HFF-Myc (cell line): ENCODE measurements around the gene CCND2.

Source experiments
- DNase-seq: peaks from one replicate; pipeline ENCODE4 v3.0.0-alpha.2; 2011; ENCODE audit warnings: low read depth; ENCODE audit errors: extremely low read depth
- H3K4me3 ChIP-seq: replicated peaks from 2 replicates; pipeline ENCODE4 v1.5.1; 2011; ENCODE audit warnings: low read depth, mild to moderate bottlenecking, control low read depth, low read length
- TF ChIP-seq, protein P1 (sequence below): IDR thresholded peaks from 2 replicates; pipeline ENCODE4 v1.5.1; 2012; ENCODE audit warnings: mild to moderate bottlenecking, low read depth, low read length, control low read depth; ENCODE audit errors: missing control alignments

The CCND2 gene

DNA sequence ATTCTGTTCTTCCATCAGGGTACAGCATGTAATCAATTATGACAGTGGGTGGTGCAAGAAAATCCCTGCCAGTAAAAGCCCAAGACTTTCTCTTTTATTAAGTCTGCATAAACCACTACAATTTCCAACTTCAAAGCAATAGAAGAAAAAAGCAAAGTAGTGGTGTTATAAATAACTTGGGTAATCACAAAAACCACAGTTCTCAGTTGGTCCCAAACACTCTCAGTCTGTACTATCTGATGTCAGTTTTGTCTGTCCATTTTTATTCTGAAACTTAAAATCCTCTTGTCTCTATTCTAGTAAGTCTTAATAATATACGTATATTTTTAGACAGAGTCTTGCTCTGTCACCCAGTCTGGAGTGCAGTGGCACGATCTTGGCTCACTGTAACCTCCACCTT is 38.7 kb downstream of the CCND2 start:
- TF ChIP-seq, protein P1, sequence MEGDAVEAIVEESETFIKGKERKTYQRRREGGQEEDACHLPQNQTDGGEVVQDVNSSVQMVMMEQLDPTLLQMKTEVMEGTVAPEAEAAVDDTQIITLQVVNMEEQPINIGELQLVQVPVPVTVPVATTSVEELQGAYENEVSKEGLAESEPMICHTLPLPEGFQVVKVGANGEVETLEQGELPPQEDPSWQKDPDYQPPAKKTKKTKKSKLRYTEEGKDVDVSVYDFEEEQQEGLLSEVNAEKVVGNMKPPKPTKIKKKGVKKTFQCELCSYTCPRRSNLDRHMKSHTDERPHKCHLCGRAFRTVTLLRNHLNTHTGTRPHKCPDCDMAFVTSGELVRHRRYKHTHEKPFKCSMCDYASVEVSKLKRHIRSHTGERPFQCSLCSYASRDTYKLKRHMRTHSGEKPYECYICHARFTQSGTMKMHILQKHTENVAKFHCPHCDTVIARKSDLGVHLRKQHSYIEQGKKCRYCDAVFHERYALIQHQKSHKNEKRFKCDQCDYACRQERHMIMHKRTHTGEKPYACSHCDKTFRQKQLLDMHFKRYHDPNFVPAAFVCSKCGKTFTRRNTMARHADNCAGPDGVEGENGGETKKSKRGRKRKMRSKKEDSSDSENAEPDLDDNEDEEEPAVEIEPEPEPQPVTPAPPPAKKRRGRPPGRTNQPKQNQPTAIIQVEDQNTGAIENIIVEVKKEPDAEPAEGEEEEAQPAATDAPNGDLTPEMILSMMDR: no peak
- no peak for DNase-seq
- no peak overlapping the region for H3K4me3 ChIP-seq

DNA sequence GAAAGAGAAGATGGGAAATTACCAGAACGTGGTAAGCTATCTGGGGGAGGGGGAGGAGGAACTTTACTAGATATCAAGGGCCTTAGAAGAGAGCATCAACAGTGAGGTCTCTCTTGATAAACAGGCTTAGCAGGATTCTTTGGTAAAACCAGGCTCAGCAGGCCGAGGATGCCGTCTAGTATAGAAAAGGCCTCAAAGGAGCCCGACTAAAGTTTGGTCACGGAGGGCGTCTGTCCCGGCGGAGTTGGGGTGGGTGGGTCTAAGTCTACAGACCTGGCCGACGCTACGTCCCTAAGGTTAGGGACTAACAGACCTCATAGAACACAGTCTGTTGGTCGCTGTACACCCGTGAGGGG is 46.9 kb downstream of the CCND2 start:
- DNase-seq: no peak
- TF ChIP-seq, protein P1: no peak
- H3K4me3 ChIP-seq: peak overlapping the region; percentile 77

DNA sequence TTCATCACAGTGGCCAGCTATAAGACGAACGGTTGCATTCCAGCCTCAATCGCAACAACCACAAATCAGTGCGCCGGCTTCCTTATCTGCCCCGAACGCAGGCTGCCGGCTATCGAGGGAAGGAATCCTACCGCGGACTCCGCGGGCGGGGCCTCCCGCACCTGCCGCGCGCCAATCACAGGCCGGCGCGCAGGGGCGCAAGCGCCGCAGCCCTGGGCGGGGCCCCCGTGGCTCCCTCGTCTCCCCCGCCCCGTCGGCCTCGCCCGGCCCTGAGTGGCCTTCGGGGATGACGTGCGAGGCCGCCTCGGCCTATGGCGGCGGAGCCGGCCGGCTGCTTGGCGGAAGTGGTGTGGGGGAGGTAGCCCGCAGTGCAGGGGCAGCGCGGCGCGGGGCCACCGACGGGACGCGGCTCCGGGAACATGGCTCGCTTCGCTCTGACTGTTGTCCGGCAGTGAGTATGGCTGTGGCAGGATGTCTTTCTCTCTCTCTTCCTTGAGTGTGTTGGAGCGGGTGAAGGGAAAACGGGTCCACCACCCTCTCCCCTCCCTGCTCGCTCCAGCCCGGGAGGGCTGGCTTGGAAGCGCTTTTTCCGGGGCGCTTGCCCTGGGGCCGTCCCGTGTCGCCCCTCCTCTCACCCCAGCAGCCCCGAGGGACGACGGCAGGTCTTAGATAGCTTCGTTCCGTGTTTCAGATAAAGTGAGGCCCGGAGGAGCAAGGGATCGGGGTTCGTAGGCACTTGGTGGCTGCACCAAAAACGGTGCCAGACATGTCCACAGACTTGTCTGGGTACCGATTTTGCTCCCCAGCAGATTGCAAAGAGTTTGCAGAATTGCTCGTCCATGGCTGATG is 47.5 kb downstream of the CCND2 start, which contains the start of gene TIGAR:
Gene TIGAR, plus strand, starts transcription at position 361 of the 849 bp plus-strand sequence. Its CDS starts 59 bp downstream, at position 420.
- TF ChIP-seq, protein P1: no peak
- H3K4me3 ChIP-seq: peak within 1 kb of the TSS; percentile 77
- DNase-seq: peak; percentile 61

DNA sequence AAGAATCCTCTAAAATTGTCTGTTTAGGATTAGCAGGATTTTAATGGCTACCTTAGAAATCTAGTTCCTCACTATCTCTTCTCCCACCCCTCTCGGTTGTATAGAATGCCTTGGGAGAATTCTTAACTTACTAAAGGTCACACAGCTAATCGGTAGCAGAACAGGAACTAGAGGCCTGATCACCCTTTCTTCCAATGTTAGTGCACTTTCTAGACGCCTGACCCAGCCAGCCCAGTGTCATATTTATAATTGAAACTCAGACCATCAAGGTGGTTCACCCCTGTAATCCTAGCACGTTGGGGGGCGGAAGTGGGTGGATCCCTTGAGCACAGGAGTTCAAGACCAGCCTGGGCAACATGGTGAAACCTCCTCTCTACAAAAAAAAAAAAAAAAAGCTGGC is 49.2 kb downstream of the CCND2 start:
- DNase-seq: no peak
- TF ChIP-seq, protein P1: no peak
- H3K4me3 ChIP-seq: peak overlapping the region; percentile 77
